Liver (tissue), 9 donors: ENCODE data around the gene NUDT16L1. TPM values are rescaled to one million over a fixed set of nuclear protein-coding genes. Genes with fewer than 3 reads are reported as not detected.

Experiments used
- DNase-seq: peaks from one replicate; pipeline ENCODE4 v3.0.0-alpha.2; 2017; ENCODE audit warnings: low spot score
- H3K27ac ChIP-seq, 2 donors: one replicate each; pipeline ENCODE4 v1.7.0; 2013; ENCODE audit warnings: inconsistent platforms in 2 of 2, low read length in 2 of 2, control low read depth in 1 of 2, low read depth in 1 of 2, mild to moderate bottlenecking in 1 of 2
- H3K27me3 ChIP-seq, 4 donors: one replicate each; pipeline versions ENCODE4 v1.6.1 to v1.7.0; 2013; ENCODE audit warnings: low read length in 3 of 4, inconsistent platforms in 1 of 4, mild to moderate bottlenecking in 1 of 4, moderate library complexity in 1 of 4; ENCODE audit not compliant: control insufficient read depth in 4 of 4, insufficient read depth in 4 of 4
- H3K36me3 ChIP-seq, 4 donors: one replicate each; pipeline versions ENCODE4 v1.6.1 to v1.7.0; 2013; ENCODE audit warnings: low read length in 3 of 4, mild to moderate bottlenecking in 3 of 4, low read depth in 1 of 4, moderate library complexity in 1 of 4; ENCODE audit not compliant: control insufficient read depth in 4 of 4, insufficient read depth in 3 of 4
- H3K4me1 ChIP-seq, 4 donors: one replicate each; pipeline versions ENCODE4 v1.6.1 to v1.7.0; 2013; ENCODE audit warnings: low read length in 3 of 4, mild to moderate bottlenecking in 3 of 4, moderate library complexity in 1 of 4; ENCODE audit not compliant: control insufficient read depth in 4 of 4, insufficient read depth in 4 of 4
- H3K4me3 ChIP-seq, 3 donors: one replicate each; pipeline versions ENCODE4 v1.6.1 to v1.7.0; 2013; ENCODE audit warnings: low read length in 3 of 3, control low read depth in 1 of 3, low read depth in 1 of 3, mild to moderate bottlenecking in 1 of 3
- H3K9ac ChIP-seq, 2 donors: one replicate each; pipeline ENCODE4 v1.7.0; 2013; ENCODE audit warnings: low read length in 2 of 2, mild to moderate bottlenecking in 2 of 2, moderate library complexity in 2 of 2, control low read depth in 1 of 2, low read depth in 1 of 2
- H3K9me3 ChIP-seq, 4 donors: one replicate each; pipeline versions ENCODE4 v1.6.1 to v1.7.0; 2013; ENCODE audit warnings: low read length in 3 of 4; ENCODE audit not compliant: control insufficient read depth in 4 of 4
- ATF3 ChIP-seq: IDR thresholded peaks from 2 replicates; pipeline ENCODE4 v1.6.1; 2016; ENCODE audit warnings: antibody characterized with exemption
- CTCF ChIP-seq: fragments of 150-350 bp; IDR thresholded peaks from 2 replicates; pipeline ENCODE4 v1.5.1; 2017; ENCODE audit warnings: improper control_type of control experiment, low read depth, low read length; ENCODE audit not compliant: missing input control
- EGR1 ChIP-seq, 2 donors: IDR thresholded peaks; 2 replicates each; pipeline ENCODE4 v1.6.1; 2016 to 2018; ENCODE audit warnings: antibody characterized with exemption in 2 of 2, low read depth in 2 of 2
- FOXA1 ChIP-seq: IDR thresholded peaks from 2 replicates; pipeline ENCODE4 v1.6.1; 2016; ENCODE audit warnings: antibody characterized with exemption
- FOXA2 ChIP-seq: IDR thresholded peaks from 2 replicates; pipeline ENCODE4 v1.6.1; 2016; ENCODE audit warnings: antibody characterized with exemption
- GABPA ChIP-seq, 2 donors: IDR thresholded peaks in 1 of 2; conservative IDR thresholded peaks in 1 of 2; 2 replicates each; pipeline ENCODE4 v1.6.1; 2016; ENCODE audit warnings: antibody characterized with exemption in 2 of 2, mild to moderate bottlenecking in 1 of 2, moderate library complexity in 1 of 2
- HNF4A ChIP-seq, 2 donors: conservative IDR thresholded peaks; 2 replicates each; pipeline ENCODE4 v1.6.1; 2016; ENCODE audit warnings: antibody characterized with exemption in 2 of 2, mild to moderate bottlenecking in 2 of 2
- HNF4G ChIP-seq: IDR thresholded peaks from 2 replicates; pipeline ENCODE4 v1.6.1; 2016; ENCODE audit warnings: antibody characterized with exemption
- JUND ChIP-seq, 2 donors: IDR thresholded peaks; 2 replicates each; pipeline ENCODE4 v1.6.1; 2016; ENCODE audit warnings: antibody characterized with exemption in 2 of 2
- MAX ChIP-seq: IDR thresholded peaks from 2 replicates; pipeline ENCODE4 v1.6.1; 2016; ENCODE audit warnings: antibody characterized with exemption
- NR2F2 ChIP-seq: IDR thresholded peaks from 2 replicates; pipeline ENCODE4 v1.6.1; 2016; ENCODE audit warnings: antibody characterized with exemption
- RAD21 ChIP-seq, 2 donors: IDR thresholded peaks; 2 replicates each; pipeline ENCODE4 v1.6.1; 2016; ENCODE audit warnings: antibody characterized with exemption in 2 of 2, mild to moderate bottlenecking in 2 of 2
- REST ChIP-seq: IDR thresholded peaks from 2 replicates; pipeline ENCODE4 v1.6.1; 2016; ENCODE audit warnings: antibody characterized with exemption, mild to moderate bottlenecking
- RXRA ChIP-seq, 2 donors: IDR thresholded peaks; 2 replicates each; pipeline ENCODE4 v1.6.1; 2017 to 2018; ENCODE audit warnings: antibody characterized with exemption in 2 of 2, mild to moderate bottlenecking in 1 of 2
- SP1 ChIP-seq: IDR thresholded peaks from 2 replicates; pipeline ENCODE4 v1.6.1; 2018; ENCODE audit warnings: antibody characterized with exemption, mild to moderate bottlenecking
- TAF1 ChIP-seq: conservative IDR thresholded peaks from 2 replicates; pipeline ENCODE4 v1.6.1; 2016; ENCODE audit warnings: antibody characterized with exemption, mild to moderate bottlenecking
- YY1 ChIP-seq: IDR thresholded peaks from 2 replicates; pipeline ENCODE4 v1.6.1; 2016; ENCODE audit warnings: antibody characterized with exemption, mild to moderate bottlenecking
- ZBTB33 ChIP-seq: IDR thresholded peaks from 2 replicates; pipeline ENCODE4 v1.6.1; 2016; ENCODE audit warnings: antibody characterized with exemption
- WGBS: extraction: QIAGEN DNeasy Blood & Tissue Kit; methylation state at CpG from one replicate; pipeline ENCODE4 v1.1.7; 2013; 5-methylcytosine and 5-hydroxymethylcytosine counted together
- polyA plus RNA-seq, 2 donors: library from polyadenylated mRNA; stranded (reverse) in 1 of 2; unstranded in 1 of 2; fragments of 200-250 nt in 1 of 2; fragments of >200 nt in 1 of 2; fragmentation: Nextera tagmentation in 1 of 2; extraction: Ambion mirVana in 1 of 2; gene quantifications; one replicate each; pipeline versions ENCODE4 v1.2.1 to v1.2.3, GENCODE V29; 2013 to 2015
- total RNA-seq, 2 donors: library from RNA; depleted of rRNA; stranded (reverse); fragments of >200 nt; gene quantifications; one replicate each; pipeline ENCODE4 v1.2.3, GENCODE V29; 2014
- donor health status: healthy.
- donor health status: healthy.
- donor health status: healthy.
- donor health status: healthy.
- donor health status: healthy.

Gene NUDT16L1
- total and polyA plus RNA-seq, 4 donors: 22.4 to 43.4 (median 36.3) TPM

- H3K36me3 ChIP-seq: peaks cover 0 to 18% (median 7%) of the 10 kb centered on the region in 4 donors
- no peaks in the 10 kb centered on the region for H3K9me3 ChIP-seq
- WGBS: 96% methylated on average over 13 of the region's 13 CpGs
- no peaks in the 10 kb centered on the region for H3K27me3 ChIP-seq
- peaks cover 9 to 30% (median 20%) of the 10 kb centered on the region in 4 donors for H3K4me1 ChIP-seq
- no peak overlapping the region for H3K9ac ChIP-seq
- peak overlapping the region; percentile 87 to 99 for H3K27ac ChIP-seq
- DNase-seq: no peak
- no peak overlapping the region for H3K4me3 ChIP-seq
- TF ChIP-seq HNF4G (no peak), SP1 (no peak), FOXA2 (no peak), HNF4A (conservative IDR thresholded peaks at IDR 0.05) (no peak), GABPA (IDR thresholded peaks at IDR 0.05 in 1 of 2, conservative IDR thresholded peaks at IDR 0.05 in 1 of 2) (no peak), RAD21 (IDR thresholded peaks at IDR 0.05) (no peak), ATF3 (no peak), FOXA1 (no peak), YY1 (no peak), EGR1 (IDR thresholded peaks at IDR 0.05; ENCODE audit: low read depth in 2 of 2) (no peak), TAF1 (no peak), CTCF (no peak), JUND (IDR thresholded peaks at IDR 0.05) (no peak), NR2F2 (no peak), MAX (no peak), RXRA (IDR thresholded peaks at IDR 0.05) (no peak), REST (no peak)
Observed at GRCh38 chr16:4651827-4652226, 41.5 kb upstream of the NUDT16L1 start.

GRCh38 chr16:4652561-4652960 is 40.8 kb upstream of the NUDT16L1 start:
- peaks cover 9 to 30% (median 20%) of the 10 kb centered on the region in 4 donors for H3K4me1 ChIP-seq
- H3K9me3 ChIP-seq: no peaks in the 10 kb centered on the region
- H3K9ac ChIP-seq: peak overlapping the region; percentile 64 to 86
- H3K27ac ChIP-seq: peak overlapping the region; percentile 87 to 99
- H3K36me3 ChIP-seq: peaks cover 2 to 20% (median 9%) of the 10 kb centered on the region in 4 donors
- WGBS: 69% methylated on average over 25 of the region's 25 CpGs
- TF ChIP-seq HNF4A (conservative IDR thresholded peaks at IDR 0.05) (no peak), RXRA (IDR thresholded peaks at IDR 0.05) (no peak), YY1 (no peak), HNF4G (no peak), EGR1 (IDR thresholded peaks at IDR 0.05; ENCODE audit: low read depth in 2 of 2) (no peak), MAX (no peak), TAF1 (no peak), ZBTB33 (no peak), ATF3 (no peak), CTCF (no peak), GABPA (IDR thresholded peaks at IDR 0.05 in 1 of 2, conservative IDR thresholded peaks at IDR 0.05 in 1 of 2) (no peak)
- no peak overlapping the region for H3K4me3 ChIP-seq
- no peaks in the 10 kb centered on the region for H3K27me3 ChIP-seq
- no peak for DNase-seq
